ENCODE results near the gene SERINC5.

DNA sequence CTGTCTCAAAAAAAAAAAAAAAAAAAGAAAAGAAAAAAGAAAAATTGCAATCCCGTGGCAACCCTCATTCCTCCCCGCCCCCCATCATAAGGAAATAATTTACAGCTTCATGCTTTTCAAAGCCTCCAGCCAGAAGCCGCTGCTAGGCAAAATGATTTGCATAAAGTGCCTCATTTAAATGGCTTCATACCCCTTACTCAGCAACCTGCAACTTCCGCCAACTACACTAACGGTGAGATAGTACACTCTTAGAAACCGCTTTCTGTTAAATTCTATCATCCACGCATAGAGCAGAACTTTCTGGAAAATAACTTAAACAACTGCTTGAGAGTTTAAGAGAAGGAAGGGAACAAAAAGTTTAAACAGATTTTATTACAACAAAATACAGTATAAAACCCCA lies 17.8 kb downstream of the SERINC5 start:
- TF ChIP-seq EZH2phosphoT487 (IDR thresholded peaks at IDR 0.05; ENCODE audit: insufficient read depth, low read depth) (no peak), EZH2 (IDR thresholded peaks at IDR 0.05; ENCODE audit: insufficient read depth, poor library complexity, severe bottlenecking) (no peak)
